Measurements from ENCODE around the gene FBN3.
"Not testable (repeated sequence)": the region's sequence is repeated elsewhere in the genome, so short reads cannot be mapped to it uniquely, and the experiment has no call there.

The FBN3 gene

GRCh38 chr19:8110931-8111330, 38.5 kb downstream of the FBN3 start:
- H3K4me3 ChIP-seq (ENCODE audit: low read depth, low read length) = no peak overlapping the region
- TF ChIP-seq CTCF (IDR thresholded peaks at IDR 0.05; ENCODE audit: low read depth, low read length, missing control alignments) = no peak
- DNase-seq (ENCODE audit: low read depth) = no peak

GRCh38 chr19:8109890-8110662, 39.3 kb downstream of the FBN3 start:
- no peak for TF ChIP-seq CTCF (IDR thresholded peaks at IDR 0.05; ENCODE audit: low read depth, low read length, missing control alignments)
- H3K4me3 ChIP-seq (ENCODE audit: low read depth, low read length) = no peak overlapping the region
- DNase-seq (ENCODE audit: low read depth) = no peak

GRCh38 chr19:8109455-8109854, 39.9 kb downstream of the FBN3 start:
- DNase-seq (ENCODE audit: low read depth) = no peak
- no peak overlapping the region for H3K4me3 ChIP-seq (ENCODE audit: low read depth, low read length)
- TF ChIP-seq CTCF (IDR thresholded peaks at IDR 0.05; ENCODE audit: low read depth, low read length, missing control alignments) = no peak

GRCh38 chr19:8108560-8109445, 40.6 kb downstream of the FBN3 start:
- TF ChIP-seq CTCF (IDR thresholded peaks at IDR 0.05; ENCODE audit: low read depth, low read length, missing control alignments) = no peak
- no peak overlapping the region for H3K4me3 ChIP-seq (ENCODE audit: low read depth, low read length)
- DNase-seq (ENCODE audit: low read depth) = no peak

- no peak for DNase-seq (ENCODE audit: low read depth)
Measured at GRCh38 chr19:8107301-8107903, 42.0 kb downstream of the FBN3 start.

GRCh38 chr19:8105471-8105870, 43.9 kb downstream of the FBN3 start:
- no peak for DNase-seq (ENCODE audit: low read depth)
- TF ChIP-seq CTCF (IDR thresholded peaks at IDR 0.05; ENCODE audit: low read depth, low read length, missing control alignments) = no peak

More at GRCh38 chr19:8107301-8107903, 42.0 kb downstream of the FBN3 start:
- no peak overlapping the region for H3K4me3 ChIP-seq (ENCODE audit: low read depth, low read length)
- TF ChIP-seq CTCF (IDR thresholded peaks at IDR 0.05; ENCODE audit: low read depth, low read length, missing control alignments) = no peak

GRCh38 chr19:8101910-8102309, 47.5 kb downstream of the FBN3 start:
- DNase-seq (ENCODE audit: low read depth); H3K4me3 ChIP-seq (ENCODE audit: low read depth, low read length): not testable (repeated sequence)

More at GRCh38 chr19:8105471-8105870, 43.9 kb downstream of the FBN3 start:
- no peak overlapping the region for H3K4me3 ChIP-seq (ENCODE audit: low read depth, low read length)

Measured in GM12864 (cell line).